ENCODE data around the gene LDB3. TPM values are rescaled to one million over a fixed set of nuclear protein-coding genes. Genes with fewer than 3 reads are reported as not detected.
A peak's percentile ranks its signal among the peaks of the same experiment; 100 is the strongest.

The LDB3 gene
- total RNA-seq: not detected in 2 replicates

- H3K4me3 ChIP-seq (ENCODE audit: low read depth, low read length): no peak within 1 kb of the TSS
- DNase-seq (ENCODE audit: low read depth): no peak
- no peak for TF ChIP-seq CTCF (conservative IDR thresholded peaks at IDR 0.05; ENCODE audit: low read depth, low read length)
These were observed at the start of gene LDB3 for GRCh38 chr10:86668297-86669165. Gene LDB3 (plus strand): TSS chr10:86668511. CDS start chr10:86668692, 181 bp downstream.

- no peak for DNase-seq (ENCODE audit: low read depth)
- no peak overlapping the region for H3K4me3 ChIP-seq (ENCODE audit: low read depth, low read length)
- TF ChIP-seq CTCF (conservative IDR thresholded peaks at IDR 0.05; ENCODE audit: low read depth, low read length): no peak
These were observed 40.0 kb upstream of the LDB3 start for GRCh38 chr10:86628311-86628710.

- TF ChIP-seq CTCF (conservative IDR thresholded peaks at IDR 0.05; ENCODE audit: low read depth, low read length): no peak
- no peak overlapping the region for H3K4me3 ChIP-seq (ENCODE audit: low read depth, low read length)
These were observed 38.2 kb upstream of the LDB3 start for GRCh38 chr10:86630079-86630478.

GRCh38 chr10:86632009-86632800 is 36.1 kb upstream of the LDB3 start:
- DNase-seq (ENCODE audit: low read depth): no peak
- peak overlapping the region; percentile 42 for H3K4me3 ChIP-seq (ENCODE audit: low read depth, low read length)

More at GRCh38 chr10:86630079-86630478, 38.2 kb upstream of the LDB3 start:
- DNase-seq (ENCODE audit: low read depth): no peak

GRCh38 chr10:86632951-86633350 is 35.4 kb upstream of the LDB3 start:
- H3K4me3 ChIP-seq (ENCODE audit: low read depth, low read length): no peak overlapping the region
- DNase-seq (ENCODE audit: low read depth): no peak
- peak; percentile 15 for TF ChIP-seq CTCF (conservative IDR thresholded peaks at IDR 0.05; ENCODE audit: low read depth, low read length)

More at GRCh38 chr10:86632009-86632800, 36.1 kb upstream of the LDB3 start:
- peak; percentile 27 for TF ChIP-seq CTCF (conservative IDR thresholded peaks at IDR 0.05; ENCODE audit: low read depth, low read length)

- no peak for DNase-seq (ENCODE audit: low read depth)
- H3K4me3 ChIP-seq (ENCODE audit: low read depth, low read length): no peak overlapping the region
- TF ChIP-seq CTCF (conservative IDR thresholded peaks at IDR 0.05; ENCODE audit: low read depth, low read length): no peak
These were observed 32.9 kb upstream of the LDB3 start for GRCh38 chr10:86635402-86635801.

All from epithelial cell of proximal tubule (primary cell).